GM23248 (cell line): Measurements from ENCODE around the gene SH3TC1. TPM values are rescaled to one million over a fixed set of nuclear protein-coding genes. Genes with fewer than 3 reads are reported as not detected.

Source experiments
- DNase-seq: peaks from one replicate; pipeline ENCODE4 v3.0.0-alpha.2; 2015
- H2AFZ ChIP-seq: fragments of 200-600 bp; sonication (generic); 2 replicates; pipeline ENCODE4 v1.6.1; 2016; ENCODE audit warnings: antibody characterized with exemption
- H3F3A ChIP-seq: fragments of 200-600 bp; sonication (generic); 2 replicates; pipeline ENCODE4 v1.6.1; 2016; ENCODE audit warnings: mild to moderate bottlenecking, antibody characterized with exemption, mixed run types; ENCODE audit not compliant: insufficient read depth
- H3K27ac ChIP-seq: fragments of 200-600 bp; sonication (generic); 2 replicates; pipeline ENCODE4 v1.5.1; 2016; ENCODE audit warnings: mild to moderate bottlenecking
- H3K27me3 ChIP-seq: fragments of 200-600 bp; sonication (generic); replicated peaks from 2 replicates; pipeline ENCODE4 v1.6.1; 2016; ENCODE audit warnings: mild to moderate bottlenecking; ENCODE audit not compliant: insufficient read depth
- H3K36me3 ChIP-seq: fragments of 200-600 bp; sonication (generic); 2 replicates; pipeline ENCODE4 v1.6.1; 2016; ENCODE audit warnings: low read depth, mild to moderate bottlenecking
- H3K4me1 ChIP-seq: fragments of 200-600 bp; sonication (generic); 2 replicates; pipeline ENCODE4 v1.6.1; 2016; ENCODE audit warnings: mild to moderate bottlenecking; ENCODE audit not compliant: insufficient read depth
- H3K4me2 ChIP-seq: fragments of 200-600 bp; sonication (generic); one replicate; pipeline ENCODE4 v1.6.1; 2016; ENCODE audit warnings: mild to moderate bottlenecking; ENCODE audit not compliant: unreplicated experiment
- H3K4me3 ChIP-seq: fragments of 200-600 bp; sonication (generic); 2 replicates; pipeline ENCODE4 v1.5.1; 2016; ENCODE audit warnings: mild to moderate bottlenecking
- H3K79me2 ChIP-seq: fragments of 200-600 bp; sonication (generic); 2 replicates; pipeline ENCODE4 v1.6.1; 2016; ENCODE audit warnings: mild to moderate bottlenecking; ENCODE audit not compliant: insufficient read depth
- H3K9ac ChIP-seq: fragments of 200-600 bp; sonication (generic); 2 replicates; pipeline ENCODE4 v1.6.1; 2016; ENCODE audit warnings: mild to moderate bottlenecking
- H3K9me2 ChIP-seq: fragments of 200-600 bp; sonication (generic); 2 replicates; pipeline ENCODE4 v1.6.1; 2016; ENCODE audit warnings: mixed run types, mild to moderate bottlenecking, moderate library complexity; ENCODE audit not compliant: insufficient read depth
- H3K9me3 ChIP-seq: fragments of 200-600 bp; sonication (generic); one replicate; pipeline ENCODE4 v1.6.1; 2017; ENCODE audit warnings: low read depth
- H4K20me1 ChIP-seq: fragments of 200-600 bp; sonication (generic); 2 replicates; pipeline ENCODE4 v1.6.0; 2016; ENCODE audit not compliant: insufficient read depth
- EZH2 ChIP-seq: fragments of 200-600 bp; sonication (generic); IDR thresholded peaks from 2 replicates; pipeline ENCODE4 v1.6.1; 2018; ENCODE audit warnings: antibody characterized with exemption, mild to moderate bottlenecking; ENCODE audit not compliant: insufficient read depth, poor library complexity, severe bottlenecking
- EZH2phosphoT487 ChIP-seq: fragments of 200-600 bp; sonication (generic); IDR thresholded peaks from 2 replicates; pipeline ENCODE4 v1.6.1; 2018; ENCODE audit warnings: antibody characterized with exemption, moderate library complexity, mild to moderate bottlenecking, low read depth; ENCODE audit not compliant: insufficient read depth
- WGBS, 2 experiments: methylation state at CpG; one replicate each; pipeline ENCODE4 v1.1.6; 2015 to 2017; ENCODE audit warnings: low lambda C conversion rate in 2 of 2, low coverage in 1 of 2; ENCODE audit errors: missing lambda C conversion rate in 2 of 2; 5-methylcytosine and 5-hydroxymethylcytosine counted together
- in situ Hi-C: fragments of 300-500 bp; cut with MboI; formaldehyde crosslinking; loops from 2 replicates; pipeline ENCODE4 v1.15.0; 2020
- polyA plus RNA-seq: library from polyadenylated mRNA; unstranded; fragments of >200 nt; fragmentation: Nextera tagmentation; extraction: Ambion mirVana; gene quantifications from 2 replicates; pipeline ENCODE4 v1.2.1, GENCODE V29; 2016
- total RNA-seq: library from RNA; depleted of rRNA; stranded (reverse); fragments of >200 nt; shearing (Covaris generic); gene quantifications from 2 replicates; pipeline ENCODE4 v1.2.3, GENCODE V29; 2014

Gene SH3TC1
- total and polyA plus RNA-seq, 2 experiments from 2014 or later: 2.3 to 6.5 TPM

DNA sequence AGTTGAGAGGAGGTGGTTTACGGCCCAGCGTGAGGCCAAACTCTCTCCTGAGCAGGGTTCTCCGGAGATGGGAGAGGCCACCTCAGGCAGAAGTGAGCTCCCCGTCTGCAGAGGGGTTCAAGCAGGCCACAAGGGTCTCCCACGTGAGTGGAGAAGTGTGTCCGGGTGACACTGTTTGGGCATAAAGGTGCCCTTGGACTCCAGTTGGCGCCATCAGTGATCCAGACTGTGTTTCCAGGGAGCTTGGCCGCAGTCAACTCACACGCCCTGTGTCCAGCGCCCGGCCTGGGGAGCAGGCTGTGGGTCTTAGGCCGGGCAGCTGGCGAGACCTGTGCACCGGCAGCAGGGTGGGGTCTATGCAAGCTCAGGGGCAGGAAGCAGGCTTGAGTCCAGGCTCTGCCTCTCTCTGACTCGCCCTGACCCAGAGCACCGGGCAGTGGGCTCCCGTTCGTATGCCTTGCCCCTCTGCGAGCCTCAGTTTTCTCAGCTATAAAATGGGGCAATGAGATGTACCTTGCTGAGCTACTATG lies 45.9 kb downstream of the SH3TC1 start:
- 88 to 94% methylated on average over 17 to 19 of the region's 19 CpGs for WGBS, 2 experiments
- no peak for DNase-seq
- Histone ChIP-seq H4K20me1 (no peaks in the 10 kb centered on the region), H3K4me2 (no peak overlapping the region), H3K4me1 (no peaks in the 10 kb centered on the region), H3K9ac (no peak overlapping the region), H3F3A (no peaks in the 10 kb centered on the region), H3K9me3 (no peaks in the 10 kb centered on the region), H3K36me3 (no peaks in the 10 kb centered on the region), H3K27me3 (no peaks in the 10 kb centered on the region), H3K4me3 (no peak overlapping the region), H3K79me2 (no peaks in the 10 kb centered on the region), H2AFZ (no peak overlapping the region), H3K9me2 (no peaks in the 10 kb centered on the region), H3K27ac (no peak overlapping the region)
- no peak for TF ChIP-seq EZH2phosphoT487
- no peak for TF ChIP-seq EZH2
- in situ Hi-C loops: loop anchor here (5.0 to 25.0 kb wide), 2 partner anchors 157 to 367 kb away; no protein-coding TSS in a partner anchor

DNA sequence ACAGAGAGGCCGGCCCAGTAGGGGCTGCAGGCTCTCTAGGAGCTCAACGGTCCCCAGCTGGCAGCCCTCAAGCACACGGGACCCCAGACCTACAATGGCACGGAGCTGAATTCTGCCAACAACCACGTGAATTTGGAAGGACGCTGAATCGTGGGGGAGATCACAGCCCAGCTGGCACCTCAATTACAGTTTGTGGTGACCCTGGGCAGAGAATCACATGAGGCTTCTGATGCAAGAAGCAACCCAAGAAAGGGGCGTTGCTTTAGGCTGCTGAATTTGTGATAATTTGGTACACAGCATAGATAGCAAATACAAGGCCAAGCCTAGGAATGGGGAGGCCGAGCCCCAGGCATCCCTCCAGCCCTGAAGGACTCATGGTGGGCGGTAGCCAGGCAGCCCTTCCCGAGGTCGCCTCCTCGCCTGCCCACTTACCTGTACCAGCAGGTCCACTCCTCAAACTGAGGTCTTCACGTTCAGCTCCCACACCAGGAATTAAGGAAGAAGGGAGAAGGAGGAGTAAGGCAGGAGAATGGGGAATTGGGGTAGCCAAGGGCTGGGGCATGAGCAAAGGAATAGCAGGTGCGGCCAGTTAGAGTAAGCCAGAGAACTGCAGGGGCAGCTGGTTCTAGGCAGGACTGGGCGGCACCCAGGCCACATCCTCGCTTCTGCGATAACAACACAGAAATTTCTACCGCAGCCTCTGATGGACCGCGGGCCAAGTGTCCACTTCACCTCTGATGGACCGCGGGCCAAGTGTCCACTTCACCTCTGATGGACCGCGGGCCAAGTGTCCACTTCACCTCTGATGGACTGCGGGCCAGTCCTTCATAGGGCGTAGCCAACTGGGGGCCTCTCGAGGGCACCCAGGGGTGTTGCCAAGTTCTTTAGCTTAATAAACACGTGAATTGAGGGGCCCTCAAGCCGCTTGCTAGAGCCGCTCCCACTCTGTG lies 47.1 kb downstream of the SH3TC1 start:
- 85 to 89% methylated on average over 29 to 31 of the region's 31 CpGs for WGBS, 2 experiments
- Histone ChIP-seq H4K20me1 (no peaks in the 10 kb centered on the region), H3K79me2 (no peaks in the 10 kb centered on the region), H3K27me3 (no peaks in the 10 kb centered on the region), H2AFZ (no peak overlapping the region), H3K4me3 (no peak overlapping the region), H3K9ac (no peak overlapping the region), H3F3A (no peaks in the 10 kb centered on the region), H3K9me3 (no peaks in the 10 kb centered on the region), H3K9me2 (no peaks in the 10 kb centered on the region), H3K27ac (no peak overlapping the region), H3K36me3 (no peaks in the 10 kb centered on the region), H3K4me2 (no peak overlapping the region), H3K4me1 (no peaks in the 10 kb centered on the region)
- TF ChIP-seq EZH2 (no peak), EZH2phosphoT487 (no peak)
- DNase-seq: no peak
- in situ Hi-C loops: loop anchor here (5.0 to 25.0 kb wide), 2 partner anchors 156 to 366 kb away; no protein-coding TSS in a partner anchor

DNA sequence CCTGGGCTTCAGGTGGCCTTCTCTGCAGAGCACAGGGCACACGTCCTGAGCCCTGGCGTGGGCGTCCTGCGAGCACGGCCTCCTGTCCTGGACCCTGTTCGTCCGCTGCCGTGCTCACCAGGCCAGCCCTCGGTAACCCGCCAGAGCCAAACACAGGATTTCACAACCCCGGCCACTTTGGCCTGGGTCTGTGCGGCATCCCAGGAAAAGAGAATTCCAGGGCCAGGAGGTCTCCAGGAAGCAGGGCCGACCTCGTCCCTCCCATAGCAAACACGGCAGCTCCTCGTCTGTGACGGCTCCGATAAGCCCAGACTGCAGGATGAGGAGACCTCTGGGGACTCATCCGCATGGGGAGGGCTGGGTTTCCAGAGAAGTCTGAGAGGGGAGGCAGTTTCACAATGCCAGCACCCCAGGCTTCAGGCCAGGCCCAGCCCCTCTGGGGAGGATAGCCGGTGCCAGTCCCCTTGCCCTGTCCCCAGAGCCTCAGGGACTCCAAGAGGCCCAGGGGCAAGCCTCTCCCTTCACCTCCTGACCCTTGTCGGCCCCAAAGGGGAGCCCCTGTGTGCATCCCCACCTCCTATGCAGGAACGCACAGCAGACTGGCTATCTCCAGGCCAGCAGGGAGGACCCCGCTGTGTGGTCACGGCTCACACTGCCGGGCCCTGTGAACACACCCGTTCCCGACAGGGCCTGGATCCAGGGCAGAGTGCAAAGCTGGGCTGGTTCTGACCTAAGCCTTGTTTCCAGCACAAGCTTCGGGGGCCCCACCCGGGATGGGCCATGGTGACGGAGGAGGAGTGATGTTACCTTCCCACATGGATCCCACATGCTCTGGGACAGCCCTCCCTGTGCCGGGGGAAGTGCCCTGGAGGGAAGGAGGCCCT lies 48.2 kb downstream of the SH3TC1 start:
- DNase-seq: peak; percentile 21
- Histone ChIP-seq H3K27me3 (no peaks in the 10 kb centered on the region), H3K4me2 (no peak overlapping the region), H3K36me3 (no peaks in the 10 kb centered on the region), H4K20me1 (no peaks in the 10 kb centered on the region), H3K9ac (no peak overlapping the region), H2AFZ (no peak overlapping the region), H3F3A (no peaks in the 10 kb centered on the region), H3K4me3 (no peak overlapping the region), H3K27ac (no peak overlapping the region), H3K79me2 (no peaks in the 10 kb centered on the region), H3K9me2 (no peaks in the 10 kb centered on the region), H3K4me1 (no peaks in the 10 kb centered on the region), H3K9me3 (no peaks in the 10 kb centered on the region)
- in situ Hi-C loops: loop anchor here (5.0 to 25.0 kb wide), 2 partner anchors 155 to 365 kb away; no protein-coding TSS in a partner anchor
- 32 to 34% methylated on average over 31 of the region's 31 CpGs for WGBS, 2 experiments
- TF ChIP-seq EZH2 (no peak), EZH2phosphoT487 (no peak)

DNA sequence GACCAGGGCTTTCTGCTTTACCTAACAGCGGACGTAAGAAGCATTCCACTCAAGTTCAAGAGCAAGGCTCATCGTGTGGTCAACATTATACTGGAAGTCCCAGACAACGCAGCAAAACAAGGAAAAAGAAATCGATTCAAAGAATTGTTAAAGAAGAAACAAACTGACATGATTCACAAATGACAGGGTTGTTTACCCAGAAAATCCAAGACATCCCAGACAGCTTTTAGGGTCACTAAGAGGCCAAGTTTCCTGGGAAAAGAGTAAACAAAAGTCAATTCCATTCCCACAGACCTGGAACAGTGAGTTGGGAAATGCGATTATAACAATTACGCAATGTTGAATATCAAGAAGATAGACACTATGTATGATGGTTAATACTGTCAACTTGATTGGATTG lies 49.0 kb downstream of the SH3TC1 start:
- H3F3A ChIP-seq: no peaks in the 10 kb centered on the region
- H2AFZ ChIP-seq: no peak overlapping the region
- H3K4me3 ChIP-seq: no peak overlapping the region
- H3K27me3 ChIP-seq: no peaks in the 10 kb centered on the region
- H3K4me2 ChIP-seq: no peak overlapping the region
- H3K27ac ChIP-seq: no peak overlapping the region
- no peaks in the 10 kb centered on the region for H4K20me1 ChIP-seq
- no peak for DNase-seq
- H3K9me2 ChIP-seq: no peaks in the 10 kb centered on the region
- 40% methylated on average over 7 of the region's 7 CpGs for WGBS, 2 experiments
- no peaks in the 10 kb centered on the region for H3K79me2 ChIP-seq
- H3K36me3 ChIP-seq: no peaks in the 10 kb centered on the region
- in situ Hi-C loops: loop anchor here (5.0 to 25.0 kb wide), 2 partner anchors 154 to 364 kb away; no protein-coding TSS in a partner anchor
- TF ChIP-seq EZH2 (no peak), EZH2phosphoT487 (no peak)
- no peak overlapping the region for H3K9ac ChIP-seq
- no peaks in the 10 kb centered on the region for H3K4me1 ChIP-seq
- H3K9me3 ChIP-seq: no peaks in the 10 kb centered on the region
